WTC11 (cell line): ENCODE data around the gene ZNF324. TPM values are rescaled to one million over a fixed set of nuclear protein-coding genes. Genes with fewer than 3 reads are reported as not detected.

Experiments used
- ATAC-seq: fragments of 200-7000 bp; cut with Tn5 transposase; 2 replicates; pipeline ENCODE4 v1.10.0; 2021; ENCODE audit warnings: mild to moderate bottlenecking, moderate library complexity
- CTCF ChIA-PET: fragments of 300-600 bp; sonication (Branson Sonifier 250); formaldehyde crosslinking; loops from one replicate; lab custom pipeline; 2021; ENCODE audit warnings: antibody characterized with exemption; lab: Charles Lee
- POLR2A ChIA-PET: fragments of 350-600 bp; sonication (Branson Sonifier 250); formaldehyde crosslinking; loops from one replicate; lab custom pipeline; 2021; ENCODE audit warnings: antibody characterized with exemption; lab: Charles Lee
- DNase-seq: peaks from one replicate; pipeline ENCODE4 v3.0.0; 2021; ENCODE audit warnings: low spot score
- H3K27ac Mint-ChIP-seq: 2 replicates; pipeline ENCODE4 v1.8.0; 2021; ENCODE audit warnings: mixed read lengths
- H3K27me3 Mint-ChIP-seq: 2 replicates; pipeline ENCODE4 v1.8.0; 2021; ENCODE audit warnings: low read depth, mild to moderate bottlenecking, moderate library complexity, mixed read lengths
- H3K36me3 Mint-ChIP-seq: 2 replicates; pipeline ENCODE4 v1.8.0; 2021; ENCODE audit warnings: mixed read lengths
- H3K4me1 Mint-ChIP-seq: 2 replicates; pipeline ENCODE4 v1.8.0; 2022; ENCODE audit warnings: mixed read lengths
- H3K4me3 Mint-ChIP-seq: 2 replicates; pipeline ENCODE4 v1.8.0; 2021; ENCODE audit warnings: mild to moderate bottlenecking, moderate library complexity, mixed read lengths
- H3K9me3 Mint-ChIP-seq: 2 replicates; pipeline ENCODE4 v1.8.0; 2021; ENCODE audit warnings: mixed read lengths
- ATF1 ChIP-seq: sonication (generic); formaldehyde crosslinking; IDR thresholded peaks from 2 replicates; pipeline ENCODE4 v1.8.1; 2023; ENCODE audit warnings: mild to moderate bottlenecking, moderate library complexity, missing genetic modification reagents
- CREM ChIP-seq: sonication (generic); formaldehyde crosslinking; IDR thresholded peaks from 2 replicates; pipeline ENCODE4 v1.8.1; 2022; ENCODE audit warnings: mild to moderate bottlenecking, missing genetic modification reagents, moderate library complexity
- ESRRA ChIP-seq: sonication (generic); formaldehyde crosslinking; IDR thresholded peaks from 2 replicates; pipeline ENCODE4 v1.8.1; 2022; ENCODE audit warnings: mild to moderate bottlenecking, missing genetic modification reagents, borderline replicate concordance
- ETV6 ChIP-seq: sonication (generic); formaldehyde crosslinking; IDR thresholded peaks from 2 replicates; pipeline ENCODE4 v1.8.1; 2022; ENCODE audit warnings: mild to moderate bottlenecking, missing genetic modification reagents
- FOXK1 ChIP-seq: sonication (generic); formaldehyde crosslinking; IDR thresholded peaks from 2 replicates; pipeline ENCODE4 v1.8.0; 2022; ENCODE audit warnings: mild to moderate bottlenecking, moderate library complexity, missing genetic modification reagents
- FOXP1 ChIP-seq: sonication (generic); formaldehyde crosslinking; IDR thresholded peaks from 2 replicates; pipeline ENCODE4 v1.8.0; 2022; ENCODE audit warnings: missing genetic modification reagents, mild to moderate bottlenecking, moderate library complexity, borderline replicate concordance
- GABPB1 ChIP-seq: sonication (generic); formaldehyde crosslinking; IDR thresholded peaks from 2 replicates; pipeline ENCODE4 v1.8.1; 2023; ENCODE audit warnings: mild to moderate bottlenecking, missing genetic modification reagents
- GTF2I ChIP-seq: fragments of 250-450 bp; sonication (Bioruptor Pico); conservative IDR thresholded peaks from 2 replicates; pipeline ENCODE4 v1.4.0; 2021; ENCODE audit warnings: mild to moderate bottlenecking
- HMGXB4 ChIP-seq: sonication (generic); formaldehyde crosslinking; IDR thresholded peaks from 2 replicates; pipeline ENCODE4 v1.8.1; 2023; ENCODE audit warnings: mild to moderate bottlenecking, moderate library complexity, missing genetic modification reagents
- MAX ChIP-seq: sonication (generic); formaldehyde crosslinking; IDR thresholded peaks from 2 replicates; pipeline ENCODE4 v1.8.0; 2022; ENCODE audit warnings: mild to moderate bottlenecking, missing genetic modification reagents
- NFE2L1 ChIP-seq: sonication (generic); formaldehyde crosslinking; IDR thresholded peaks from 2 replicates; pipeline ENCODE4 v1.8.1; 2023; ENCODE audit warnings: missing genetic modification reagents
- NR2C2 ChIP-seq: sonication (generic); formaldehyde crosslinking; IDR thresholded peaks from 2 replicates; pipeline ENCODE4 v1.8.0; 2022; ENCODE audit warnings: mild to moderate bottlenecking, missing genetic modification reagents
- NR3C1 ChIP-seq: sonication (generic); formaldehyde crosslinking; conservative IDR thresholded peaks from 2 replicates; pipeline ENCODE4 v1.8.1; 2023; ENCODE audit warnings: low read depth, mild to moderate bottlenecking, missing genetic modification reagents
- SP1 ChIP-seq: sonication (generic); formaldehyde crosslinking; conservative IDR thresholded peaks from 2 replicates; pipeline ENCODE4 v1.8.1; 2022; ENCODE audit warnings: missing genetic modification reagents
- ZNF232 ChIP-seq: sonication (generic); formaldehyde crosslinking; IDR thresholded peaks from 2 replicates; pipeline ENCODE4 v1.8.0; 2022; ENCODE audit warnings: mild to moderate bottlenecking, missing genetic modification reagents
- ZNF423 ChIP-seq: fragments of 250-450 bp; sonication (Bioruptor Pico); IDR thresholded peaks from 2 replicates; pipeline ENCODE4 v2.1.2; 2022; ENCODE audit warnings: mild to moderate bottlenecking, moderate library complexity
- total RNA-seq: library from RNA; stranded (reverse); gene quantifications from 3 replicates; pipeline ENCODE4 v1.2.3, GENCODE V29; 2021
- TF ChIP-seq, protein P1 (sequence below): sonication (generic); formaldehyde crosslinking; IDR thresholded peaks from 2 replicates; pipeline ENCODE4 v1.8.1; 2023; ENCODE audit warnings: mild to moderate bottlenecking, missing genetic modification reagents
- TF ChIP-seq, protein P2 (sequence below): sonication (generic); formaldehyde crosslinking; IDR thresholded peaks from 2 replicates; pipeline ENCODE4 v1.8.0; 2023; ENCODE audit warnings: missing genetic modification reagents
- TF ChIP-seq, protein P3 (sequence below): sonication (generic); formaldehyde crosslinking; IDR thresholded peaks from 2 replicates; pipeline ENCODE4 v1.8.0; 2023; ENCODE audit warnings: missing genetic modification reagents, mild to moderate bottlenecking, borderline replicate concordance
- TF ChIP-seq, protein P4 (sequence below): sonication (generic); formaldehyde crosslinking; IDR thresholded peaks from 2 replicates; pipeline ENCODE4 v1.8.0; 2022; ENCODE audit warnings: mild to moderate bottlenecking, missing genetic modification reagents
- TF ChIP-seq, protein P5 (sequence below): fragments of 250-450 bp; sonication (Bioruptor Pico); IDR thresholded peaks from 2 replicates; pipeline ENCODE4 v2.1.2; 2022; ENCODE audit warnings: mild to moderate bottlenecking, moderate library complexity

The ZNF324 gene
- total RNA-seq, 1 experiment from 2014 or later: 5.9 TPM

- no peaks in the 10 kb centered on the region for H3K36me3 Mint-ChIP-seq
- peak; percentile 98 for ATAC-seq
- H3K27me3 Mint-ChIP-seq: peaks cover 11% of the 10 kb centered on the region
- DNase-seq: peak; percentile 100
- H3K4me3 Mint-ChIP-seq: peak overlapping the region; percentile 81
- TF ChIP-seq, protein P1, sequence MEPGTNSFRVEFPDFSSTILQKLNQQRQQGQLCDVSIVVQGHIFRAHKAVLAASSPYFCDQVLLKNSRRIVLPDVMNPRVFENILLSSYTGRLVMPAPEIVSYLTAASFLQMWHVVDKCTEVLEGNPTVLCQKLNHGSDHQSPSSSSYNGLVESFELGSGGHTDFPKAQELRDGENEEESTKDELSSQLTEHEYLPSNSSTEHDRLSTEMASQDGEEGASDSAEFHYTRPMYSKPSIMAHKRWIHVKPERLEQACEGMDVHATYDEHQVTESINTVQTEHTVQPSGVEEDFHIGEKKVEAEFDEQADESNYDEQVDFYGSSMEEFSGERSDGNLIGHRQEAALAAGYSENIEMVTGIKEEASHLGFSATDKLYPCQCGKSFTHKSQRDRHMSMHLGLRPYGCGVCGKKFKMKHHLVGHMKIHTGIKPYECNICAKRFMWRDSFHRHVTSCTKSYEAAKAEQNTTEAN: 0 out of 2 replicates have a peak, but pooled peaks have one; percentile 33
- TF ChIP-seq CREM (CRISPR knock-in tag) (peak; percentile 33; the same call in 1 of the 2 replicates), ZNF232 (no peak), MAX (CRISPR knock-in tag) (peak; percentile 68), SP1 (CRISPR knock-in tag) (peak; percentile 82), NFE2L1 (no peak), NR2C2 (CRISPR knock-in tag) (peak; percentile 61), NR3C1 (CRISPR knock-in tag) (no peak), ZNF423 (CRISPR knock-in tag) (peak; percentile 54; the same call in 1 of the 2 replicates), HMGXB4 (CRISPR knock-in tag) (0 out of 2 replicates have a peak, but pooled peaks have one; percentile 50), GTF2I (no peak), FOXK1 (CRISPR knock-in tag) (peak; percentile 91), FOXP1 (CRISPR knock-in tag) (peak; percentile 58; the same call in 1 of the 2 replicates), ETV6 (peak; percentile 87), ESRRA (CRISPR knock-in tag) (peak; percentile 35; the same call in 1 of the 2 replicates), ATF1 (CRISPR knock-in tag) (0 out of 2 replicates have a peak, but pooled peaks have one; percentile 63), GABPB1 (peak; percentile 89)
- TF ChIP-seq, protein P2, sequence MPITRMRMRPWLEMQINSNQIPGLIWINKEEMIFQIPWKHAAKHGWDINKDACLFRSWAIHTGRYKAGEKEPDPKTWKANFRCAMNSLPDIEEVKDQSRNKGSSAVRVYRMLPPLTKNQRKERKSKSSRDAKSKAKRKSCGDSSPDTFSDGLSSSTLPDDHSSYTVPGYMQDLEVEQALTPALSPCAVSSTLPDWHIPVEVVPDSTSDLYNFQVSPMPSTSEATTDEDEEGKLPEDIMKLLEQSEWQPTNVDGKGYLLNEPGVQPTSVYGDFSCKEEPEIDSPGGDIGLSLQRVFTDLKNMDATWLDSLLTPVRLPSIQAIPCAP (CRISPR knock-in tag): peak; percentile 68; the same call in 1 of the 2 replicates
- TF ChIP-seq, protein P3, sequence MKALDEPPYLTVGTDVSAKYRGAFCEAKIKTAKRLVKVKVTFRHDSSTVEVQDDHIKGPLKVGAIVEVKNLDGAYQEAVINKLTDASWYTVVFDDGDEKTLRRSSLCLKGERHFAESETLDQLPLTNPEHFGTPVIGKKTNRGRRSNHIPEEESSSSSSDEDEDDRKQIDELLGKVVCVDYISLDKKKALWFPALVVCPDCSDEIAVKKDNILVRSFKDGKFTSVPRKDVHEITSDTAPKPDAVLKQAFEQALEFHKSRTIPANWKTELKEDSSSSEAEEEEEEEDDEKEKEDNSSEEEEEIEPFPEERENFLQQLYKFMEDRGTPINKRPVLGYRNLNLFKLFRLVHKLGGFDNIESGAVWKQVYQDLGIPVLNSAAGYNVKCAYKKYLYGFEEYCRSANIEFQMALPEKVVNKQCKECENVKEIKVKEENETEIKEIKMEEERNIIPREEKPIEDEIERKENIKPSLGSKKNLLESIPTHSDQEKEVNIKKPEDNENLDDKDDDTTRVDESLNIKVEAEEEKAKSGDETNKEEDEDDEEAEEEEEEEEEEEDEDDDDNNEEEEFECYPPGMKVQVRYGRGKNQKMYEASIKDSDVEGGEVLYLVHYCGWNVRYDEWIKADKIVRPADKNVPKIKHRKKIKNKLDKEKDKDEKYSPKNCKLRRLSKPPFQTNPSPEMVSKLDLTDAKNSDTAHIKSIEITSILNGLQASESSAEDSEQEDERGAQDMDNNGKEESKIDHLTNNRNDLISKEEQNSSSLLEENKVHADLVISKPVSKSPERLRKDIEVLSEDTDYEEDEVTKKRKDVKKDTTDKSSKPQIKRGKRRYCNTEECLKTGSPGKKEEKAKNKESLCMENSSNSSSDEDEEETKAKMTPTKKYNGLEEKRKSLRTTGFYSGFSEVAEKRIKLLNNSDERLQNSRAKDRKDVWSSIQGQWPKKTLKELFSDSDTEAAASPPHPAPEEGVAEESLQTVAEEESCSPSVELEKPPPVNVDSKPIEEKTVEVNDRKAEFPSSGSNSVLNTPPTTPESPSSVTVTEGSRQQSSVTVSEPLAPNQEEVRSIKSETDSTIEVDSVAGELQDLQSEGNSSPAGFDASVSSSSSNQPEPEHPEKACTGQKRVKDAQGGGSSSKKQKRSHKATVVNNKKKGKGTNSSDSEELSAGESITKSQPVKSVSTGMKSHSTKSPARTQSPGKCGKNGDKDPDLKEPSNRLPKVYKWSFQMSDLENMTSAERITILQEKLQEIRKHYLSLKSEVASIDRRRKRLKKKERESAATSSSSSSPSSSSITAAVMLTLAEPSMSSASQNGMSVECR: peak; percentile 71; the same call in 1 of the 2 replicates
- TF ChIP-seq, protein P4, sequence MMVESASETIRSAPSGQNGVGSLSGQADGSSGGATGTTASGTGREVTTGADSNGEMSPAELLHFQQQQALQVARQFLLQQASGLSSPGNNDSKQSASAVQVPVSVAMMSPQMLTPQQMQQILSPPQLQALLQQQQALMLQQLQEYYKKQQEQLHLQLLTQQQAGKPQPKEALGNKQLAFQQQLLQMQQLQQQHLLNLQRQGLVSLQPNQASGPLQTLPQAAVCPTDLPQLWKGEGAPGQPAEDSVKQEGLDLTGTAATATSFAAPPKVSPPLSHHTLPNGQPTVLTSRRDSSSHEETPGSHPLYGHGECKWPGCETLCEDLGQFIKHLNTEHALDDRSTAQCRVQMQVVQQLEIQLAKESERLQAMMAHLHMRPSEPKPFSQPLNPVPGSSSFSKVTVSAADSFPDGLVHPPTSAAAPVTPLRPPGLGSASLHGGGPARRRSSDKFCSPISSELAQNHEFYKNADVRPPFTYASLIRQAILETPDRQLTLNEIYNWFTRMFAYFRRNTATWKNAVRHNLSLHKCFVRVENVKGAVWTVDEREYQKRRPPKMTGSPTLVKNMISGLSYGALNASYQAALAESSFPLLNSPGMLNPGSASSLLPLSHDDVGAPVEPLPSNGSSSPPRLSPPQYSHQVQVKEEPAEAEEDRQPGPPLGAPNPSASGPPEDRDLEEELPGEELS: peak; percentile 91
- TF ChIP-seq, protein P5, sequence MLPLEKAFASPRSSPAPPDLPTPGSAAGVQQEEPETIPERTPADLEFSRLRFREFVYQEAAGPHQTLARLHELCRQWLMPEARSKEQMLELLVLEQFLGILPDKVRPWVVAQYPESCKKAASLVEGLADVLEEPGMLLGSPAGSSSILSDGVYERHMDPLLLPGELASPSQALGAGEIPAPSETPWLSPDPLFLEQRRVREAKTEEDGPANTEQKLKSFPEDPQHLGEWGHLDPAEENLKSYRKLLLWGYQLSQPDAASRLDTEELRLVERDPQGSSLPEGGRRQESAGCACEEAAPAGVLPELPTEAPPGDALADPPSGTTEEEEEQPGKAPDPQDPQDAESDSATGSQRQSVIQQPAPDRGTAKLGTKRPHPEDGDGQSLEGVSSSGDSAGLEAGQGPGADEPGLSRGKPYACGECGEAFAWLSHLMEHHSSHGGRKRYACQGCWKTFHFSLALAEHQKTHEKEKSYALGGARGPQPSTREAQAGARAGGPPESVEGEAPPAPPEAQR (CRISPR knock-in tag): no peak
- H3K9me3 Mint-ChIP-seq: no peaks in the 10 kb centered on the region; the same call in 1 of the 2 replicates
- H3K4me1 Mint-ChIP-seq: peaks cover 17% of the 10 kb centered on the region
- ChIA-PET CTCF (interaction anchor here (0.6 to 4.2 kb wide), 3 partner anchors 14 to 48 kb away, joined by 3 to 30 read pairs (median 16); partner anchors contain the start of genes ZBTB45 and ZNF324B), POLR2A (interaction anchor here (1.1 to 1.7 kb wide), 4 partner anchors 15 to 56 kb away, joined by 3 to 6 read pairs (median 4); partner anchors contain the start of genes CHMP2A, TRIM28 and ZNF446)
- H3K27ac Mint-ChIP-seq: peak overlapping the region; percentile 98
Observed at GRCh38 chr19:58499021-58499927, 32.4 kb downstream of the ZNF324 start.
